HG03097 (cell line): ENCODE data around the gene LGR6.
A peak's percentile ranks its signal among the peaks of the same experiment; 100 is the strongest.
"Not testable (repeated sequence)": the region's sequence is repeated elsewhere in the genome, so short reads cannot be mapped to it uniquely, and the experiment has no call there.

Experiments
- ATAC-seq: cut with Tn5 transposase; IDR thresholded peaks from one replicate; pipeline ENCODE4 v1.9.1; 2021; ENCODE audit not compliant: unreplicated experiment, low FRiP score

Gene LGR6

DNA sequence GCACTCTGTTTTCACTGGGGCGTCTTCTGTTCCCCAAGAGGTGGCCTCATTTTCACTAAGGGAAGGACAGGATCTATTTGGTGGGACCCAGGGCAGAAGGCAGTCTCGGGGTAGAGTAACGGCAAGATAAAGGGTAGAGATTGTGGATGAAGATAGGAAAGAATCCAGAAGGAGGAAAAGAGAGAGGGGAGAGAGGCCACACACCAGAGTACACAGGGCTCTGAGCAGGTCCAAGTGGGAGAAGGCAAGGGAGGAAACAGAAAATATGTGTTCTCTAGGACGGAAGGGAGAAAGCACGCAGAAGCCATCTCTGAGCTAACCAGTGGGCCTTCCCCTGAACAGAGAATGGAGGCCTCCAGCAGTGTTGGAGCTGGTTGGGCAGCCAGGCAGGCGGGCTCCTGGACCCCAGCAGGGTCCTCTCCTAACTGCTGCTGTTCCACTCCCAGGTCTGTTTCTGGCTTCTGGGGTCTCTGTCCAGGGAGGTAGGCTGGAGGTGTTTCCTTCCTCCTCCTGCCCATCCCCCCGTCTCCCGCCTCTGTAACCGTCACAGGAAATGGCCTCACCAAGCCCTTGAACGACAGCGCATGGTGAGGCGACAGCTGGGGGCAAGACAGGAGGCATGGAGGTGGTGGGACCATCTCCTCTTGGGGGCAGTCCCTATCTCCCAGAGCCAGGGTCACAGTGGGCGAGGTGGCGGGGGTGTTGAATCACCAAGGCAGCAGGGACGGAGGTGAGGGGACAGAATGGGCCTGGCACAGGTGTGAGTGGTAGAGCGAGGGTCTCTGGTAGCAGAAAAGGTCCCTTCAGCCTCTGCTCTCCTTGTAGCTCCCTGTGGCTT, 33.8 kb upstream of the LGR6 start:
- no peak for ATAC-seq

DNA sequence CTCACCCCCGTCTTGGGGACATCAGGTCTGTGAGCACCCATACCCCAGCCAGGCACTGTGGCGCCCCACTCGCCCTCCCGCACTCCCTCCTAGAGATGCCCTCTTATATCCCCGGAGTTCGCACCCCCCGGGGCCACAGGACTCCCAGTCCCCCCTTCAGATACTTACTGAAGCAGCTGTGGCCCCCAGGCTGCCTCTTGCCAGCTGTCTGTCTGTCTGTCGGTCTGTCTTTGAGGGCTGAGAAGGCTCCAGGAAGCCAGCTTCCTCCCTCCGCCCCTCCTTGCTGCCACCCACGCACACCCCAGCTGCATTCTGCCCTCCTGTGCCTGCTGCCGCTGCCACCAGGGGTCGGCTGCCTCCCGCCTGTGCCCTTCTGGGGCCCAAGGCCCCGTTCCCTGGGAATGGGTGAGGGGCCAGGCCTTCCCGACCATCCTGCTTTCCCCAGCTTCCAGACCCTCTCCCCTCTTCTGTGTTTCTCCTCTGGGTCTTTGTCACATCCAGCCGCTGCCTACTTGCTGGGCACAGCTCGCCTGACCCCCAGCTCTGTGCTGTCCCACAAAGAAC, 33.1 kb upstream of the LGR6 start, which contains the start of gene PTPN7:
Gene PTPN7, minus strand, starts transcription at position 226 of the 564 bp plus-strand sequence. CDS start 1,200 bp downstream, outside the sequence.
- ATAC-seq = peak; percentile 44

DNA sequence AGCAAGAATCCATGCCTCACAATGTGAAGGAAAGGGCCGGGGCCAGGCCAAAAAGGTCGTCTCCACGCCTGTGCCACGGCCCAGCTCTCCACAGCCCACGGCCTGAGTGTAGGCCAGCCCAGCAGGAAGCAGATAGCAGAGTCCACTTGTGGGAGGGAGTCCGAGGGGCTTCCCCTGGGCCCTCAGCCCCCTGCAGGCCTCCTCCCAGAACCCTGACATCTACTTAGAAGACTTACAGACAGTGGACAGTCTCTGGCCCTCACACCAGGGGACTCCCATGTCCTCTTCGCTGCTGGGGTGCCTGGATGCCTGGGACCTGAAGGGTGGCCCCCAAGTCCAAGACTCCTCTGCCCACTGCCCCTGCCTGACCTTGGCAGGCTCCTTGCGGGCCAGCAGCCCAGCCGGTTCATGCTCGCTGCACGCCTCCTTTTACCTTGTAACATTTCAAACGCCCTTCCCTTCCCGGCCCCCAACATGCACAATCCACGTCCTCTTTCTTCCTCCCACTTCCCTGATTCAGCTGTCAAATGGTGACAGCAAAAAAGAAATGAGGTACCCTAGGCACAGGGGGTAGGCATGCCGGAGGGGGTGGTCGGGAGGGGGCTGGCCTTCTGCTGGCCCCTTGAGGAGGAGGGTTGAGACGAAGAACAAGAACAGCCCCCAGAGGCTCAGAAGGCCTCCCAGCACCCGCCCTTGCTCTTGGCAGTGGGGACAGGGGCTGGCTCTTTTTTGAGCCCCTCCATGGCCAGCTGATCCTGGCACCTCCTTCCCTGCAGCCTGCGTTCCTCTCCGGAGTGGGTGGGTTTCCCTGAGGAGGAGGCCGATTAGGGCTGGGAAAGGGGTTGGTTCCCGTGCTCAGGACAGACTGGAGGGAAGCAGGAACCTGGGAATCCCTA, 32.2 kb upstream of the LGR6 start:
- ATAC-seq = no peak

DNA sequence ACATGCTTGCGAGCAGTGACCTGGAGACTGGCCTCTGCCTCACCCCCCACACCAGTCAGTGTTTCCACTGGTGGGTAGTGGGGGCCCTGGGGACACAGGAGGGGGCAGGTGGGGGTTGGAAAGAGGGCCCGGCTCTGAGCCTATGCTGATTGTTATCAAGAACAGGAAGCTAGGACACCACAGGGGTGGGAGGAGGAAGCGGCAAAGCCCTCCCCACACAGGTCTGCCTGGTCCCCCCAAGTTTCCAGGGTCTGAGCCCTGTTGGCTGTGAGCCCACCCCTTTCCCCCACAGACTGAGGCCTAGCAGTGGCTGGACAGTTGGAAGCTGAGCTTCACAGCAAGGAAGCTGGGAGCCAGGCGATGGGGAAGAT, 31.6 kb upstream of the LGR6 start:
- no peak for ATAC-seq

DNA sequence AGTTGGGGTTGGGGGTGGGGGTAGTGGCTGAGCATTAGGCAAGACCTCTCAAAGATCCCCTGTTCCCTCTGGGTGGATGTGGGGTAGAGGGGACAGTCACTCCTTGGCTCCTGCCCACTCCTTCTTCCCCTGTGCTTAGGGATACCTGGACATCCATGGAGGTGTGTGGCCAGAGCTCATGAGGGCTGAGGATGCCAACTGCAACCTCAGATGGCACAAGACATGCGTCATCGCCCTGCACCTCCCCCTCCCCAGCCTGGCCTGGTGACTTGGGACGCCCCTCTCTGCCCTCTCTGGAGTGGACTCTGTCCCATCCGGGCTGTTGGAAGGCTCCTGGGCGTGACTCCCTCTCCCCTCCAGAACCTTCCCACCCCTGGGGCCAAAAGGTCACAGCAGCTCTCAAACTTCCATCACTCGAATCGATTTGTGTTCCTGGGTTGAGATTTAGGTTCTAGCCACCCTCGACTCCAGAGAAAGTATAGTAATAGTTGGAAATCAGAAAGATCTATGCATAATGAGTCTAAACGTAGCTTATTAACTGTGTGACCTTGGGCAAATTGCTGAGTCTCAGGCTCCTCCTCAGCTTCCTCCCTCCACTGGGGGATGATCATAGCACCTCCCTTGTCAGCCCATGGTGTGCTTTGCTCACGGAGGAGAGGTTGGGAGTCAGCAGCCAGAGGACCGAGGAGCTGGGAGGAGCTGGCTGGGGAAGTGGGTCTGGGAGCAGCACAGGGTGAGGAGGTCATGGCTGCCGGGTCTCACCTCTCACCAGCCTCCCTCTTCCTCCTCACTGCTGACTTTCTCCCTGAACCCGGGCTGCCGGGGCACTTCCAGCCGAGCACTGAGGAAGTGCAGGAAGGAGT, 30.9 kb upstream of the LGR6 start:
- ATAC-seq = no peak

DNA sequence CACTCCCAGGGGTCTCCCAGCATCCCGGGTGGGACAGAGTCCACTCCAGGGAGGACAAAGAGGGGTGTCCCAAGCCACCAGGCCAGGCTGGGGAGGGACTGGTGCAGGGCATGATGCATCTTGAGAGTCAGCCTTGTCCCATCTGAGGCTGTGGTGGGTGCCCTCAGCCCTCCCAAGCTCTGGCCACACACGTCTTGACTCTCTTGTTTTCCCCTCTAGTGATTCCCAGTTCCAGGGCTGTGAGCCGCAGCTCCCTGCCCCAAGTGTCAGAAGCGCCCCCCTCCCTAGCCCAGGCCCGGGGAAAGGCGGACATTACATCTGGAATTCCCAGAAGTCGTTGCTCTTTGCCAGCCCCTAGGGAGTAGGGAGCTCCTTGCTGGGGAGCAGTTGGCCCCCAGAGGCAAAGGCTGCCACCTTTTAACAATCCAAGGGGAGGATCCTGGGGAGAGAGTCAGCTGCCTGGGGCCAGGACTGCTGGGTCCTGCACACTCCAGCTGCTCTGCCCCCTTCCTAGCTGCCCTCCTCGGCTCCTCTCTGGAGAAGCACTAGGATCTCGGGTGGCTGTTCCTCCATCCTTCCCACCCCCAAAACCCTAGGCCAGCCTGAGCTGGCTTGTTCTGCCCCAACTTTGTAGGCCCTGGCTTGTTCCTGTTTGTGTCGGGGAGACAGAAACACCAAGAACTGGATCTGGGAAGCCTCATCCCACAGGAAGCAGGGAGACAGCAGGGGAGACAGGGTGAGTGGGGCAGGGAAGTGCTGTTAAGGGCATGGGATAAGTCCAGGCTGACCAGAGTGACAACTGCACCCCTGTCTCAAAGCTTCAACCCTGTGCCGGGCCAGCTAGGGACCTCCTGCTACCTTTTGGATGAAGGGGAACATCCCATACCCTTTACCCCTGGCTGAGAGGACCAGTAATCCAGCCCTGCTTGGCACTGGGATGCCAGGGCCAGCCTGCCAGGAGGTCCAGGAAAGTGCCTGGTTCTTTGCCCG, 30.0 kb upstream of the LGR6 start:
- ATAC-seq = no peak

DNA sequence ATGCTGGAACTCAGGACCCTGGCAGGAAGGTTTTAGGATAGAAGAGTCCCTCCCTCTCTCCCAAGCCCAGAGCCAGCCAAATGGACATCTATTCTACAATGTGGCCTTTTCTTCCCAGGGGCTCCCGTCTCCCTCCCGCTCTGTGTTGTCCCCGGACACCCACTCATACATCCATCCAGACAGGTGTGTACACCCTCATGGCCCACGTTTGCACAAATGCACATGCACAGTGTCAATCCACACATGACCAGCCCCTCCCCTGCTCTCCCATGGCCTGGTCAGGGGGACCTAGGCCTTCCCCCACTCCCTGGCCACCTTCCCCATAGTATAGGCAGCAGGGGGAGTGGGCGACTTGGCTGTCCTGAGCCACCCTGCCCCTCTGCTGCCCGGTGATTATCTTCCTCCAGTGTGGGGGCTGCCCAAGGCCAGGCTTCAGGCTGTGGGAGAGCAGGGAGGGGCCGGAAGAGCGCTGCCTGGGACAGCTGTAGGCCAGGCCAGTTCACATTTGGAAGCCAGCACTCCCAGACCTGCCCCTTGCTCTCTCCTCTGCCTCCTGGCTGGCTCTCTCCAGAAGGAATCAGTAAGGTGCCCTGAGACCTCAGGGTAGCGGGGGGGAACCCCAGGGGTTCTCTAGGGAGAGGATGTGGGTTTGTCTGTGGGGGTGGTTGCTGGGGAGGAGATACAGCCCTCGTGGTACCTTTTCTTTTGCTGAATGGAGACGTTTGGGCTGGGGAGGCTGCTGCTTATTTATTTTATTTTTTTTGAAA, 29.1 kb upstream of the LGR6 start:
- ATAC-seq = no peak

DNA sequence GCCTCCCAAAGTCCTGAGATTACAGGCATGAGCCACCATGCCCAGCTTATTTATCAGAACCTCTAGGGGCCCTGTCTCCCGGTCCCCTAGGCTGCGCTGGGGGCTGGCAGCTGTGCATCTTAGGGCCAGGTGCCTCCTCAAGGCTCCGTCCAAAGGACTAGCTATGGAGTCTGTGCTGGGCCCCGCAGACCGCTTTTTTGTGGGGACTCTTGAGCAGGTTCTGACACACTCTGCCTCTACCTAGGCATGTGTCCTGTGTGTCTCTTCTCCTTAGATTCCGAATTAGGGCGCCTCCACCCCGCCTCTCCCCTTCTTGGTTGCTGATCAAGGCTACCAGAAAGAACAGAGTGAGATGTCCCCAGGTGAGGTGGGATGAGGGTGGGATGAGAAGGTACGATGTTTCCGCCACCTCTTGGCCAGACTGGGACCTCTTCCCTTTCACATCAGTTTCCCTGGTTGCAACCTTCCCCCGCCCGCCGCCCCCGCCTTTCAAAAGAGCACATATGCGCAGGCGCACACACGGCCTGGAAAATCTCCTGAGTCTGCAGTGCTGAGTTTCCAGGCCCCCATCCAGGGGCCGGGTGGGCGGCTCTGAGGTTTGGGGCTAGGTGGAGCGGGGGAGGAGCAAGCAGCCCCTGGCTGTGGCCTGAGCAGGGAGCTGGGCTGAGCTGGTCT, 28.2 kb upstream of the LGR6 start:
- no peak for ATAC-seq

DNA sequence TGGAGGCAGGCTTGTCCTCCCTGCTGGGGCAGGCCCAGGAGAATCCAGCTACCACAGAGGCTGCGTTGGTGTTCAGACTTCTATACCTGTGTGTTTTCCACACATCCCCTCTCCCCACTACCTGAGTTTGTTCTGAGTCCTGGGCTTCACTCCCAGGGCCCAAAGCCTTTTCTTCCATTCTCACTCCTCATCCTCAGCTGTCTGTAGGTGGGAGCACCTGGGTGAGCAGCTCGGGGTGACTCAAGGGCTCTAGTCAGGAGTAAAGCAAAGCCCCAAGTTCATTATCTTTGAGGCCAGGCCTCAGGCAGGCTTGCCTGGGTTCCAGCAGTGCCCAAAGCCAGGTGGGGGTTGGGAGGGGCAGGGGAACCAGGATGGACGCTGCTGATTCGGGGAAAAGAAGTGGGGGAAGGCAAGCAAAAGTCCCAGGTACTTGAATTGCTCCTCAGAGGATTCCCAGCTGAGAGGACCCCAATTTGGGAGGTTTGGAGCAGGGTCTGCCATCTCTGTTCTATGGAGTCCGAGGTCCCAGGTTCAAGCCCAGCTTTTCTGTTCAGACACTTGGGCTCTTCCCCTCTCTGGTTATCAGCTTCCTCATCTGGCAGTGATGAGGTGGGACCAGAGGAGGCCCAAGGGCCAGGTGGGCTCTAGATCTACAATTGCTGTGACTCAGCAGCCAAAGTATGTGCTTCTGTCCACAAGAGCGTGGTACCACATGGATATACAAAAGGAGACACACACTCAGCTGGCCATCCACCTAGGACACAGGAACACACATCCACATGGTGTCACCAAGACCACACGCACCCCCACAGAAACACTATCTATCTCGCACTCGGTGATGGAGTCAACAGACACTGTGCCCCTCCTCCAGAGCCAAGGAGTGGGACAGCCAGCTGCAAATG, 27.4 kb upstream of the LGR6 start:
- no peak for ATAC-seq

DNA sequence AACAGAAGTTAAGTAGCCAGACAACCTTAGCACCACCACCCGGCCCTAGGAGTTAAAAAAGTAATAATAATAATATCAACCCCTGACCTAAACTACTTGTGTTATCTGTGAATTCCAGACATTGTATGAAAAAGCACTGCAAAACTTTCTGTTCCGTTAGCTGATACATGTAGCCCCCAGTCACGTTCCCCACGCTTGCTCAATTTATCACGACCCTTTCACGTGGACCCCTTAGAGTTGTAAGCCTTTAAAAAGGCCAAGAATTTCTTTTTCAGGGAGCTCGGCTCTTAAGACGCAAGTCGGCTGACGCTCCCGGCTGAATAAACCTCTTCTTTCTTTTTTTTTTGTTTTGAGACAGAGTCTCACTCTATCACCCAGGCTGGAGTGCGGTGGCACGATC, 26.5 kb upstream of the LGR6 start:
- not testable (repeated sequence) for ATAC-seq

DNA sequence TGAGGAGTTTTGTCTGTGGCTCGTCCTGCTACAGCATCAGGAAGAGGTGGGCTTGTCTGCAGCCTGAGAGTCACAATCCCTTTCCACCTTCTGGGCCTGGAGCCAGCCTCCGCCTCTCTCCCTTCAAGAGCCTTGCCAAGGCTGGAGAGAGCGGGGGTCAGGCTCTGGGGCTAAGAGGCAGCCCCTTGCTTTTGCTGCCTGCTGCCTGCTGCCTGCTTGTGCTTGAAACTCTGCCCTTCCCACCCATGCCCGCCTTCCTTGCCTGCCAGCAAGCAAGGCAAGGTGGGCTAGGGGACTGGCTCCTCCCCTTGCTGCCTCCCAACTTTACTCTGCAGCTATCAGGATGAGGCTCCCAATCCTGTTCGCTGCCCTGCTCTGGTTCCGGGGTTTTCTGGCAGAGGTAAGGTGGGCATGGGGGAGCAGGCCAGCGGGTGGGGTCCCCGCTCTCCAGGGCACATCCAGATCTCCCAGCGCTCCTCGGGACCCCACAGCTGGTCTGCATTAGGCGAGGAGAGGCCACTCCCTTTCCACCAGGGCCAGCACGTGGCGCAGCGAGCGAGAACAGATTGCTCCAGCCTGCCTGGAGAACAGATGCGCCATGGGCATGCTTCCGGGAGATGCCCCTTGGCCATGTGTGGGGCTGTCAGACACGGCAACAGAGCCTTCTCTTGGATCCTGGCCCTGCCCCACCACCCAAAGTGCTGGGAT, 25.7 kb upstream of the LGR6 start:
- no peak for ATAC-seq

DNA sequence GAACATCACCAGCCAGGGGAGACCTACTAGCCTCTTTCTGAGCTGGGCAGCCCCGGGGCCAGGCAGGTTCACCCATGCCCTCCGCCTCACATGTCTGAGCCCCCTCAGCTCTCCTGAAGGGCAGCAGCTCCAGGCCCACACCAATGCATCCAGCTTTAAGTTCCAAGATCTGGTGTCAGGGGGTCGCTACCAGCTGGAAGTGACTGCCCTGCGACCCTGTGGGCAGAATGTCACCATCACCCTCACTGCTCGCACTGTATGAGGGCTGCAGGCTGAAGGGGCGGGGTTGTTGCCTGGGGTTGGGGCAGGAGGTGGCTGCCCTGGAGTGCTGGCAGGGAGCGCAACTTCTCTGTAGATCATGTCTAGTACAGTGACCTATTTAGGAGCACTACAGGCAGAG, 24.7 kb upstream of the LGR6 start:
- ATAC-seq = no peak

DNA sequence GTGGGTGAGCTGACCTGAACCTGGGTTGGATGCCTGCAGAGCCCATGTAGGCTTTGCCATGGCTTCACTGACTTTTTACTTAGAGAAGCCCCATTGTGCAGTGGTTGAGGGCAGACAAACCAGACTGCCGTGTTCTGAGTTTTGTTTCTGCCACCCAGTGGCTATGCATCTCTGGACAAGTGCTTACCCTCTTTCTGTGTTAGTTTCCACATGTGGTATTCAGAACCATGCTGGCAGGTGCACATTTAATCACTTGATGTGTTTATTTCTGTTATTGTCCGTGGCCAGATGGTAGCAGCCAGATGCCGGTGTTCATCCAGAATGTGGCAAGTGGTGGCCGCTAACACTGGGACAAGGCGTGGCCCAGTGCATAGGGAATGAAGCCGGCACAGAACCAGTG, 22.9 kb upstream of the LGR6 start:
- ATAC-seq = no peak

DNA sequence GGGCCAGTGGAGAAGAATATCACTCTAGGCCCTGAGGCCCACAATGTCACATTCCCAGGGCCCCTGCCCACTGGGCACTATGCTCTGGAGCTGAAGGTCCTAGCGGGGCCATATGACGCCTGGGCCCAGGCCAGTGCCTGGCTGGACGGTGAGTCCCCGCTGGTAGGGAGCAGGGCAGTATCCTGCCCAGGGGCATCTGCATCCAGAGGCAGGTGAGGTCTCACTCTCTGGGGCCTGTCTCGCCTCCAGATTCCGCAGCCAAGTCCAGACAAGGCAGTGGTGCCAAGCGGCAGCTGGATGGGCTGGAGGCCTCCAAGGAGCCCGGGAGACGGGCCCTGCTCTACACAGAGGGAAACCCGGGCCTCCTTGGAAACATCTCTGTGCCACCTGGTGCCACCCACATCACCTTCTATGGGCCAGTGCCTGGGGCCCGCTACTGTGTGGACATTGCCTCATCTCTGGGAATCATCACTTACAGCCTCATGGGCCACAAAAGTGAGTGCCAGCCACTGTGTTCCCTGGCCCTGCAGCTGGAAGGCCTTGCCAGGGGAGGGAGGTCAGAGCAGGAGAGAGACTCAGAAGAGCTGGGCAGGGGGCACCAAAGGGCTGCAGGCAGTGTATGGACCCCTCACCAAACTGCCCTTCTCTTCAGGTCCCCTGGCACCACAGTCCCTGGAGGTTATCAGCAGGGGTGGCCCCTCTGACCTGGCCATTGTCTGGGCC, 22.1 kb upstream of the LGR6 start:
- no peak for ATAC-seq

DNA sequence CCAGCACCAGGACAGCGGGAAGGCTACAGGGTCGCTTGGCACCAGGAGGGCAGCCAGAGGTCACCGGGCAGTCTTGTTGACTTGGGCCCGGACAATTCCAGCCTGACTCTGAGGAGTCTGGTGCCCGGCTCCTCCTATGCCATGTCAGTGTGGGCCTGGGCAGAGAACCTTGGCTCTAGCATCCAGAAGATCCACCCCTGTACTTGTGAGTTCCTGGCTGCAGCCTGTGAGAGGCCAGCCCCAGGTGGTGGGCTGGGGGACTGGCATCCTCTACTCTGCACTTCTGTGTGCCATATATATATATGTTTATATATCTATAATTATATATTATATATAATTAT, 21.6 kb upstream of the LGR6 start:
- ATAC-seq = no peak

DNA sequence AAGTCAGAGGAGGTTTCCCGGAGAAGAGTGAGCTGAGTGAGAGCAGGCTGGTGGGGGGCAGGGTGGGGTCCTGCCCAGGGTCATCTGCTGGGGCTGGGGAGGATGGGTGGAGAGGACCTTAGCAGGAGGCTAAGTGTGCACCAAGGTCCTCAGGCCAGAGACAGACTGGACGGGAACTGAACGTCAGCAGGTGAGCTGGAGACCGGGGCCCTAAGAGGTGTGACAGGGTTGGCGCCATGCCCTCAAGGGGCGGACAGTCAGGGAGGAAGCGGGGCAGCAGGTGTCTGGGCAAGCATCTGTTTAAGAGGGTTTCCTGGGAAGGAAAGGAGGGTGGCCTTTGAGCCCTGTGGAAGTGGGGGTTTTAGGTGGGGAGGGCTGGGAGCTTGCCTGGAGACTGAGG, 19.6 kb upstream of the LGR6 start:
- ATAC-seq = no peak
